Effector memory CD4-positive, alpha-beta T cell (primary cell): ENCODE measurements around the gene STXBP5.

Experiments
- DNase-seq, 3 donors: peaks; one replicate each; pipeline ENCODE4 v3.0.0-alpha.2; 2020
- H3K27ac ChIP-seq: 2 replicates; pipeline ENCODE4 v1.7.0; 2013; ENCODE audit warnings: mild to moderate bottlenecking, low read length, moderate library complexity; ENCODE audit not compliant: insufficient read depth, poor library complexity, severe bottlenecking
- H3K27me3 ChIP-seq: replicated peaks from 2 replicates; pipeline ENCODE4 v1.7.0; 2013; ENCODE audit warnings: mild to moderate bottlenecking, low read length; ENCODE audit not compliant: insufficient read depth, control insufficient read depth, poor library complexity, severe bottlenecking
- H3K36me3 ChIP-seq: 2 replicates; pipeline ENCODE4 v1.7.0; 2013; ENCODE audit warnings: mild to moderate bottlenecking, low read length, moderate library complexity; ENCODE audit not compliant: control insufficient read depth, insufficient read depth
- H3K4me1 ChIP-seq: 2 replicates; pipeline ENCODE4 v1.7.0; 2013; ENCODE audit warnings: low read length, mild to moderate bottlenecking; ENCODE audit not compliant: control insufficient read depth, insufficient read depth, poor library complexity, severe bottlenecking
- H3K4me3 ChIP-seq: 2 replicates; pipeline ENCODE4 v1.7.0; 2013; ENCODE audit warnings: low read length, low read depth, mild to moderate bottlenecking; ENCODE audit not compliant: insufficient read depth, poor library complexity, severe bottlenecking
- H3K9me3 ChIP-seq: 2 replicates; pipeline ENCODE4 v1.7.0; 2013; ENCODE audit warnings: mild to moderate bottlenecking, low read length, moderate library complexity; ENCODE audit not compliant: control insufficient read depth

Gene STXBP5

GRCh38 chr6:147401779-147402178, 197.6 kb downstream of the STXBP5 start:
- no peaks in the 10 kb centered on the region for H3K9me3 ChIP-seq

GRCh38 chr6:147406783-147407182, 202.6 kb downstream of the STXBP5 start:
- DNase-seq, result no peak

More at GRCh38 chr6:147401779-147402178, 197.6 kb downstream of the STXBP5 start:
- Histone ChIP-seq H3K27ac (no peak overlapping the region), H3K4me3 (no peak overlapping the region), H3K36me3 (no peaks in the 10 kb centered on the region), H3K4me1 (no peaks in the 10 kb centered on the region), H3K27me3 (no peaks in the 10 kb centered on the region)
- no peak for DNase-seq

GRCh38 chr6:147407571-147407970, 203.4 kb downstream of the STXBP5 start:
- Histone ChIP-seq H3K36me3 (no peaks in the 10 kb centered on the region), H3K27me3 (no peaks in the 10 kb centered on the region), H3K27ac (no peak overlapping the region), H3K4me1 (no peaks in the 10 kb centered on the region), H3K4me3 (no peak overlapping the region), H3K9me3 (no peaks in the 10 kb centered on the region)
- no peak for DNase-seq

More at GRCh38 chr6:147406783-147407182, 202.6 kb downstream of the STXBP5 start:
- no peaks in the 10 kb centered on the region for H3K27me3 ChIP-seq
- H3K4me1 ChIP-seq, result no peaks in the 10 kb centered on the region
- no peaks in the 10 kb centered on the region for H3K36me3 ChIP-seq
- H3K4me3 ChIP-seq, result no peak overlapping the region
- H3K27ac ChIP-seq, result no peak overlapping the region
- H3K9me3 ChIP-seq, result no peaks in the 10 kb centered on the region

GRCh38 chr6:147416622-147417021, 212.4 kb downstream of the STXBP5 start:
- DNase-seq, result no peak
- Histone ChIP-seq H3K4me1 (no peaks in the 10 kb centered on the region), H3K27ac (no peak overlapping the region), H3K9me3 (no peaks in the 10 kb centered on the region), H3K27me3 (no peaks in the 10 kb centered on the region), H3K36me3 (no peaks in the 10 kb centered on the region), H3K4me3 (no peak overlapping the region)

- H3K4me3 ChIP-seq, result no peak overlapping the region
- no peaks in the 10 kb centered on the region for H3K4me1 ChIP-seq
- no peak for DNase-seq
- no peaks in the 10 kb centered on the region for H3K36me3 ChIP-seq
- no peaks in the 10 kb centered on the region for H3K9me3 ChIP-seq
- no peak overlapping the region for H3K27ac ChIP-seq
- H3K27me3 ChIP-seq, result no peaks in the 10 kb centered on the region
Observed at GRCh38 chr6:147417954-147418353, 213.7 kb downstream of the STXBP5 start.

- DNase-seq, result no peak
- Histone ChIP-seq H3K27me3 (no peaks in the 10 kb centered on the region), H3K4me1 (no peaks in the 10 kb centered on the region), H3K9me3 (no peaks in the 10 kb centered on the region), H3K36me3 (no peaks in the 10 kb centered on the region), H3K4me3 (no peak overlapping the region), H3K27ac (no peak overlapping the region)
Observed at GRCh38 chr6:147418523-147418922, 214.3 kb downstream of the STXBP5 start.

GRCh38 chr6:147421903-147422302, 217.7 kb downstream of the STXBP5 start:
- Histone ChIP-seq H3K4me1 (no peaks in the 10 kb centered on the region), H3K27me3 (no peaks in the 10 kb centered on the region), H3K27ac (no peak overlapping the region), H3K4me3 (no peak overlapping the region), H3K9me3 (no peaks in the 10 kb centered on the region), H3K36me3 (no peaks in the 10 kb centered on the region)
- no peak for DNase-seq

GRCh38 chr6:147423111-147423510, 218.9 kb downstream of the STXBP5 start:
- no peak overlapping the region for H3K4me3 ChIP-seq
- DNase-seq, result no peak
- H3K36me3 ChIP-seq, result no peaks in the 10 kb centered on the region
- H3K27me3 ChIP-seq, result no peaks in the 10 kb centered on the region
- no peaks in the 10 kb centered on the region for H3K4me1 ChIP-seq
- H3K27ac ChIP-seq, result no peak overlapping the region
- no peaks in the 10 kb centered on the region for H3K9me3 ChIP-seq

GRCh38 chr6:147429794-147430193, 225.6 kb downstream of the STXBP5 start:
- no peaks in the 10 kb centered on the region for H3K27me3 ChIP-seq
- H3K4me3 ChIP-seq, result no peak overlapping the region
- H3K36me3 ChIP-seq, result no peaks in the 10 kb centered on the region
- no peaks in the 10 kb centered on the region for H3K9me3 ChIP-seq
- DNase-seq, result no peak
- H3K4me1 ChIP-seq, result no peaks in the 10 kb centered on the region
- H3K27ac ChIP-seq, result no peak overlapping the region

- no peak for DNase-seq
- H3K27me3 ChIP-seq, result no peaks in the 10 kb centered on the region
- no peaks in the 10 kb centered on the region for H3K4me1 ChIP-seq
- no peak overlapping the region for H3K27ac ChIP-seq
- H3K4me3 ChIP-seq, result no peak overlapping the region
- H3K36me3 ChIP-seq, result no peaks in the 10 kb centered on the region
- H3K9me3 ChIP-seq, result no peaks in the 10 kb centered on the region
Observed at GRCh38 chr6:147430811-147431210, 226.6 kb downstream of the STXBP5 start.

GRCh38 chr6:147434076-147434475, 229.9 kb downstream of the STXBP5 start:
- Histone ChIP-seq H3K36me3 (no peaks in the 10 kb centered on the region), H3K27ac (no peak overlapping the region), H3K27me3 (no peaks in the 10 kb centered on the region), H3K4me1 (no peaks in the 10 kb centered on the region), H3K4me3 (no peak overlapping the region), H3K9me3 (no peaks in the 10 kb centered on the region)
- DNase-seq, result no peak
